ENCODE measurements around the gene ZBTB46. TPM values are rescaled to one million over a fixed set of nuclear protein-coding genes. Genes with fewer than 3 reads are reported as not detected.
A peak's percentile ranks its signal among the peaks of the same experiment; 100 is the strongest.

ZBTB46 gene
- total and polyA plus RNA-seq, 2 donors (not counting 1 experiment from before 2014, with no cell fraction given): 0.96 to 4.5 TPM

DNA sequence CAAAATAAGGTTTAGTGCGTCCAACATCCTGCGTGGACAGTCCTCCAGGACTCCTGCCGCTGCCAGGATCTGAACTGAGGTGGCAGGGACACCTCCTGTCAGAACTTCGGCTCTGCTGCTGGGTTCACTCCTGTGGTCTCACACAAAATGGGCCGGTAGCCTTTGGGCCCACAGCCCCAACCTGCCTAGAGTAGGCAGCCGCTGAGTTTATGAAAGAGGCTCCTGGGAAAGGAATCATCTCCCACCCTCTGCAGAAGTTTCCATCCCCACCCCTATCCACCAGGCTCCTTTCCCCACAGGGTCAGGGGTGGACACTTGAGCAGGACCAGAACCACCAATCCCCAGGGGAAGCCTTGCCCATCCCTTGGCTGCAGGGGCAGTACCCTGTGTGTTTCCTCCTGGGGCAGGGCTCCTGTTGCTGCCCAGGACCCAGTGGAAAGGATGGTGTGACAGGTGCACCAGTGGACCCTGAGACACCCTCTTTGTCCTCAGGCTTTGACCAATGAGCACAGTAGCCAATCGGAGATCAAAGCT is 28.2 kb upstream of the ZBTB46 start:
- H3K27ac ChIP-seq (ENCODE audit: insufficient read depth, low read length): no peak overlapping the region
- no peaks in the 10 kb centered on the region for H3K9me3 ChIP-seq (ENCODE audit: control insufficient read depth, insufficient read depth, low read depth, low read length)
- TF ChIP-seq, protein P1, sequence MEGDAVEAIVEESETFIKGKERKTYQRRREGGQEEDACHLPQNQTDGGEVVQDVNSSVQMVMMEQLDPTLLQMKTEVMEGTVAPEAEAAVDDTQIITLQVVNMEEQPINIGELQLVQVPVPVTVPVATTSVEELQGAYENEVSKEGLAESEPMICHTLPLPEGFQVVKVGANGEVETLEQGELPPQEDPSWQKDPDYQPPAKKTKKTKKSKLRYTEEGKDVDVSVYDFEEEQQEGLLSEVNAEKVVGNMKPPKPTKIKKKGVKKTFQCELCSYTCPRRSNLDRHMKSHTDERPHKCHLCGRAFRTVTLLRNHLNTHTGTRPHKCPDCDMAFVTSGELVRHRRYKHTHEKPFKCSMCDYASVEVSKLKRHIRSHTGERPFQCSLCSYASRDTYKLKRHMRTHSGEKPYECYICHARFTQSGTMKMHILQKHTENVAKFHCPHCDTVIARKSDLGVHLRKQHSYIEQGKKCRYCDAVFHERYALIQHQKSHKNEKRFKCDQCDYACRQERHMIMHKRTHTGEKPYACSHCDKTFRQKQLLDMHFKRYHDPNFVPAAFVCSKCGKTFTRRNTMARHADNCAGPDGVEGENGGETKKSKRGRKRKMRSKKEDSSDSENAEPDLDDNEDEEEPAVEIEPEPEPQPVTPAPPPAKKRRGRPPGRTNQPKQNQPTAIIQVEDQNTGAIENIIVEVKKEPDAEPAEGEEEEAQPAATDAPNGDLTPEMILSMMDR (conservative IDR thresholded peaks at IDR 0.05 in 1 of 2, IDR thresholded peaks at IDR 0.05 in 1 of 2; ENCODE audit: low read depth in 1 of 2, low read length in 2 of 2): no peak
- TF ChIP-seq EZH2 (IDR thresholded peaks at IDR 0.05; ENCODE audit: low read length, missing control alignments): no peak
- no peak overlapping the region for H2AFZ ChIP-seq (ENCODE audit: low read length)
- no peaks in the 10 kb centered on the region for H3K27me3 ChIP-seq (ENCODE audit: control insufficient read depth, insufficient read depth, low read length)
- H3K9ac ChIP-seq (ENCODE audit: insufficient read depth, low read length): no peak overlapping the region
- H3K79me2 ChIP-seq (ENCODE audit: control insufficient read depth, insufficient read depth, low read length): peaks cover 10% of the 10 kb centered on the region
- peaks cover 18% of the 10 kb centered on the region for H3K36me3 ChIP-seq (ENCODE audit: control insufficient read depth, insufficient read depth, low read length)
- DNase-seq (ENCODE audit: low read depth in 2 of 2): no peak
- H4K20me1 ChIP-seq (ENCODE audit: control insufficient read depth, extremely low read depth, insufficient read depth, low read length): no peaks in the 10 kb centered on the region
- H3K4me3 ChIP-seq (replicated peaks in 1 of 4; ENCODE audit: control extremely low read depth in 1 of 4, insufficient read depth in 1 of 4, low read depth in 3 of 4, low read length in 4 of 4): no peak overlapping the region
- H3K4me2 ChIP-seq (ENCODE audit: extremely low read depth, insufficient read depth, low read length): no peak overlapping the region
- peaks cover 29% of the 10 kb centered on the region for H3K4me1 ChIP-seq (ENCODE audit: control insufficient read depth, extremely low read depth, insufficient read depth, low read length)

DNA sequence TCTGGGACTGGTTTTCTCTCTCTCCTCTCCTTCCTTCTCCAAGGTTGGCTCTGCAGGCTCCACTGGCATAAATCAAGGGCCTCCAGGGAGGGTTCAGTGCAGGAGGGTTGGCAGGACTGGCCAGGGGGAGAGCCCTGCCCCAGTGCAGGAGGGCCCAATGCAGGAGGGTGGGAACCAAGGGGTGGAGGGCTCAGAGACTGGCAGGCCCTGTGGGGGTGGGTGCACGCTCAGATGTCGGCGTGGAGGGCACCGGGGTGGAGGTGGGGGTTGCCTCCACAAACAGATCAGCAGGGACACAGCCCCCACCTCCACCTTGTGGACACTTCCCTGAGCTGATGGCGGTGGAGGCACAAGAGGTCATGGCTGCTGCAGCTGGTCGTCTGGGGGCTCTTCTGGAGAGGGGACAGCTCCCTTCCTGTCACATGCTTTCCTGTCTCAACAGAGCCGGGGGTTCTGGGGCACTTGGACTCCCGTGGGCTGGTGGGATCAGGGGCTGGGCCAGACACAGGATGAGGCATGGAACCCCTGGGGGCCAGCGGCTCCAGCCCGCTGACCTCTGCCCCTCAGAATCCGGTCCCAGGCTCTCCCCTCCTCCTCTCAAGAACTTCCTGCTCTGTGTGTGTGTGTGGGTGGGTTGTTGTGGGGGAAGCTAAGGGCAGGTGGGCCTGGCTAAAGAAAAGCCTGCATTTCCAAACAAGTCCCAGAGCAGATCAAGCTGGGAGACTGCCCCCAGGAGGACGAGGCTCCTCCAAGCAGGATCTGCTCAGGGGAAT is 27.5 kb upstream of the ZBTB46 start:
- no peak overlapping the region for H3K4me2 ChIP-seq (ENCODE audit: extremely low read depth, insufficient read depth, low read length)
- H3K36me3 ChIP-seq (ENCODE audit: control insufficient read depth, insufficient read depth, low read length): peaks cover 18% of the 10 kb centered on the region
- H4K20me1 ChIP-seq (ENCODE audit: control insufficient read depth, extremely low read depth, insufficient read depth, low read length): no peaks in the 10 kb centered on the region
- no peak overlapping the region for H3K9ac ChIP-seq (ENCODE audit: insufficient read depth, low read length)
- peaks cover 6% of the 10 kb centered on the region for H3K79me2 ChIP-seq (ENCODE audit: control insufficient read depth, insufficient read depth, low read length)
- no peak overlapping the region for H3K4me3 ChIP-seq (replicated peaks in 1 of 4; ENCODE audit: control extremely low read depth in 1 of 4, insufficient read depth in 1 of 4, low read depth in 3 of 4, low read length in 4 of 4)
- no peaks in the 10 kb centered on the region for H3K27me3 ChIP-seq (ENCODE audit: control insufficient read depth, insufficient read depth, low read length)
- no peak overlapping the region for H2AFZ ChIP-seq (ENCODE audit: low read length)
- H3K9me3 ChIP-seq (ENCODE audit: control insufficient read depth, insufficient read depth, low read depth, low read length): no peaks in the 10 kb centered on the region
- H3K27ac ChIP-seq (ENCODE audit: insufficient read depth, low read length): no peak overlapping the region
- TF ChIP-seq EZH2 (IDR thresholded peaks at IDR 0.05; ENCODE audit: low read length, missing control alignments): no peak
- TF ChIP-seq, protein P1 (conservative IDR thresholded peaks at IDR 0.05 in 1 of 2, IDR thresholded peaks at IDR 0.05 in 1 of 2; ENCODE audit: low read depth in 1 of 2, low read length in 2 of 2): peak; percentile 40 to 57
- peaks cover 26% of the 10 kb centered on the region for H3K4me1 ChIP-seq (ENCODE audit: control insufficient read depth, extremely low read depth, insufficient read depth, low read length)
- peak; percentile 45 to 65 for DNase-seq (ENCODE audit: low read depth in 2 of 2)

DNA sequence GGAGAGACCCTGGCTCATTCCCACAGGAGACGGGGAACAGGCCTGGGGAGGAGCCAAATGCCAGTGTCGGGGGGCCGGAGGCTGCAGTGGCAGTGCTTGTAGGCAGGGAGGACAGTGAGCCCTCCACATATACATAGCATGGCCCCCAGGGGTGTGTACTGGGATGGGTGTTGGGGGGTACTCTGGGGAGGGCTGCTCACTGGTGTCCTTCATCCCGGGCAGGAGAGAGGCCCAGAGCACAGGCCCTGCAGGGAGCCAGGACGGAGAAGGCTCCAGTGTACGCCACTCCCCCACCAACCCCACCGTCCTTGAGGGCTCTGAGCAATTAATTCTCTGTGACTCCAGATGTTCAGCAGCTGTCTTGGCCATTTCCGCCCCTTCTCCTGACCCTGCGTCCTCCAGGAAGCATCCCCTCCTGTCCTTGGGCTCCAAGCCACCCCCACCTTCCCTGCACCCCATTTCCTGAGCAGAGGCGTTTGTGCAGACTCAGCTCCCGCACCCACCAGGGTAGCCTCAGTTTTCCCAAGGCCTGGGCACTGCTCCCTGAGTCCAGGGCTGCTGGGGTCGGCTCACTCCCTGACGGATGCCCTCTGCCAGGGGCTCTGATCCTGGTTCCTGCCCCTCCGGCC is 26.8 kb upstream of the ZBTB46 start:
- Histone ChIP-seq H3K9ac (ENCODE audit: insufficient read depth, low read length) (no peak overlapping the region), H3K79me2 (ENCODE audit: control insufficient read depth, insufficient read depth, low read length) (peaks cover 2% of the 10 kb centered on the region), H3K27ac (ENCODE audit: insufficient read depth, low read length) (no peak overlapping the region), H3K4me3 (replicated peaks in 1 of 4; ENCODE audit: control extremely low read depth in 1 of 4, insufficient read depth in 1 of 4, low read depth in 3 of 4, low read length in 4 of 4) (no peak overlapping the region), H3K4me2 (ENCODE audit: extremely low read depth, insufficient read depth, low read length) (no peak overlapping the region), H3K9me3 (ENCODE audit: control insufficient read depth, insufficient read depth, low read depth, low read length) (no peaks in the 10 kb centered on the region), H2AFZ (ENCODE audit: low read length) (no peak overlapping the region), H4K20me1 (ENCODE audit: control insufficient read depth, extremely low read depth, insufficient read depth, low read length) (no peaks in the 10 kb centered on the region), H3K27me3 (ENCODE audit: control insufficient read depth, insufficient read depth, low read length) (no peaks in the 10 kb centered on the region), H3K4me1 (ENCODE audit: control insufficient read depth, extremely low read depth, insufficient read depth, low read length) (peaks cover 21% of the 10 kb centered on the region), H3K36me3 (ENCODE audit: control insufficient read depth, insufficient read depth, low read length) (peaks cover 14% of the 10 kb centered on the region)
- TF ChIP-seq, protein P1 (conservative IDR thresholded peaks at IDR 0.05 in 1 of 2, IDR thresholded peaks at IDR 0.05 in 1 of 2; ENCODE audit: low read depth in 1 of 2, low read length in 2 of 2): no peak
- TF ChIP-seq EZH2 (IDR thresholded peaks at IDR 0.05; ENCODE audit: low read length, missing control alignments): no peak
- peak in 1 of 2 donors; percentile 22 for DNase-seq (ENCODE audit: low read depth in 2 of 2)
